ENCODE measurements around the gene FXYD1.

The FXYD1 gene

GRCh38 chr19:35112995-35113688, 25.5 kb upstream of the FXYD1 start:
- ATAC-seq: no peak

DNA sequence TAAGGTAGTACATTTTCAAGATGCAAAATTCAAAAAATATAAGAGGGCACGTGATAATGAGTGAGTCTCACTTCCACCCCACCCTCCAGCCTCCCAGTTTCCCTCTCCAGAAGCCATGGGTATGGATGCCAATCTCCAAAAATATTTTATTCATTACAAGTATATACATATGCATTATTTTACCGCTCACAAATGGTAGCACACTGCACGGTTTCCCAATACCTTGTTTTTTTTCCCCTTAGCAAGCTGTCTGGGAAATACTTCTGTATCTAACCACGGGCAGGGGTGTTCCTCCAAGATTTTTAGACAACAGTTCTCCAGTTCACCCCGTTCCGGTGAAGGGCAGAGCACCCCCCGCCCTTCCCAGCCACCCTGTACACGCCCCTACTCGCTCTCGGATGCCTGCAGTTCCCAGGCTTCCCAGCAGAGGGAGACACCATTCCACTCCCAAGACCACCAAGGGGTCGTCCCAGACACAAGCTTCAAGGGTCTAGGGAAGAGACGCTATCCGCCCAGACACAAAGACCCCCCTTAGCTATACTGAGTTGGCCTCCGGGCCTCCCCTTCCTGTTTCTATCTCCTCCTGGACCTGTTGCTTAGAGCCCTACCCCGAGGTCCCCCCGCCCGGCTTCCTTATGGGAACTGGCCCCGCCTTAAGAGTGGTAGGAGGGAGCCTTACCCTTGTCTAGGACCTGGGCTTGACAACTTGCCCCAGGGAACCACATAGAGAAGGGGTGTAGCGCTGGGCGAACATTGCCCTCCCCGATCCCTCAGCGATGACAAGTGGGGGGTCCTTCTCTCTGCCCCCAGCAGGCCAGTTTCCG, 24.1 kb upstream of the FXYD1 start:
- ATAC-seq: peak; percentile 89

More at GRCh38 chr19:35112995-35113688, 25.5 kb upstream of the FXYD1 start:
- no peak for TF ChIP-seq ZNF70 (CRISPR knock-in tag; IDR thresholded peaks at IDR 0.05)
- TF ChIP-seq ZFP30 (CRISPR knock-in tag; IDR thresholded peaks at IDR 0.05): no peak
- no peak for TF ChIP-seq POU6F1 (CRISPR knock-in tag; IDR thresholded peaks at IDR 0.05; ENCODE audit: borderline replicate concordance, low read depth)
- no peak for TF ChIP-seq ISL1 (CRISPR knock-in tag; IDR thresholded peaks at IDR 0.05)
- TF ChIP-seq PPARA (CRISPR knock-in tag; IDR thresholded peaks at IDR 0.05; ENCODE audit: borderline replicate concordance): no peak
- no peak for TF ChIP-seq TOX (CRISPR knock-in tag; IDR thresholded peaks at IDR 0.05; ENCODE audit: borderline replicate concordance)
- no peak for TF ChIP-seq SNAI2 (CRISPR knock-in tag; IDR thresholded peaks at IDR 0.05)
- no peak for TF ChIP-seq ZNF565 (CRISPR knock-in tag; conservative IDR thresholded peaks at IDR 0.05; ENCODE audit: low read depth)
- TF ChIP-seq, protein P1, sequence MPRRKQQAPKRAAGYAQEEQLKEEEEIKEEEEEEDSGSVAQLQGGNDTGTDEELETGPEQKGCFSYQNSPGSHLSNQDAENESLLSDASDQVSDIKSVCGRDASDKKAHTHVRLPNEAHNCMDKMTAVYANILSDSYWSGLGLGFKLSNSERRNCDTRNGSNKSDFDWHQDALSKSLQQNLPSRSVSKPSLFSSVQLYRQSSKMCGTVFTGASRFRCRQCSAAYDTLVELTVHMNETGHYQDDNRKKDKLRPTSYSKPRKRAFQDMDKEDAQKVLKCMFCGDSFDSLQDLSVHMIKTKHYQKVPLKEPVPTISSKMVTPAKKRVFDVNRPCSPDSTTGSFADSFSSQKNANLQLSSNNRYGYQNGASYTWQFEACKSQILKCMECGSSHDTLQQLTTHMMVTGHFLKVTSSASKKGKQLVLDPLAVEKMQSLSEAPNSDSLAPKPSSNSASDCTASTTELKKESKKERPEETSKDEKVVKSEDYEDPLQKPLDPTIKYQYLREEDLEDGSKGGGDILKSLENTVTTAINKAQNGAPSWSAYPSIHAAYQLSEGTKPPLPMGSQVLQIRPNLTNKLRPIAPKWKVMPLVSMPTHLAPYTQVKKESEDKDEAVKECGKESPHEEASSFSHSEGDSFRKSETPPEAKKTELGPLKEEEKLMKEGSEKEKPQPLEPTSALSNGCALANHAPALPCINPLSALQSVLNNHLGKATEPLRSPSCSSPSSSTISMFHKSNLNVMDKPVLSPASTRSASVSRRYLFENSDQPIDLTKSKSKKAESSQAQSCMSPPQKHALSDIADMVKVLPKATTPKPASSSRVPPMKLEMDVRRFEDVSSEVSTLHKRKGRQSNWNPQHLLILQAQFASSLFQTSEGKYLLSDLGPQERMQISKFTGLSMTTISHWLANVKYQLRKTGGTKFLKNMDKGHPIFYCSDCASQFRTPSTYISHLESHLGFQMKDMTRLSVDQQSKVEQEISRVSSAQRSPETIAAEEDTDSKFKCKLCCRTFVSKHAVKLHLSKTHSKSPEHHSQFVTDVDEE (CRISPR knock-in tag; IDR thresholded peaks at IDR 0.05): no peak
- no peak for TF ChIP-seq CSRNP3 (CRISPR knock-in tag; IDR thresholded peaks at IDR 0.05)
- no peak for TF ChIP-seq TCF4 (CRISPR knock-in tag; IDR thresholded peaks at IDR 0.05; ENCODE audit: borderline replicate concordance)
- TF ChIP-seq GLIS3 (CRISPR knock-in tag; IDR thresholded peaks at IDR 0.05): no peak
- no peak for TF ChIP-seq BACH2 (CRISPR knock-in tag; IDR thresholded peaks at IDR 0.05; ENCODE audit: borderline replicate concordance)

GRCh38 chr19:35115177-35115951, 23.3 kb upstream of the FXYD1 start, which contains the start of gene FXYD3:
Gene FXYD3 (plus strand): TSS chr19:35115823. CDS start chr19:35119377, 3,554 bp downstream.
- no peak for ATAC-seq

More for the DNA sequence above, 24.1 kb upstream of the FXYD1 start:
- TF ChIP-seq PPARA (CRISPR knock-in tag; IDR thresholded peaks at IDR 0.05; ENCODE audit: borderline replicate concordance): no peak
- TF ChIP-seq ISL1 (CRISPR knock-in tag; IDR thresholded peaks at IDR 0.05): no peak
- TF ChIP-seq SNAI2 (CRISPR knock-in tag; IDR thresholded peaks at IDR 0.05): no peak
- TF ChIP-seq TCF4 (CRISPR knock-in tag; IDR thresholded peaks at IDR 0.05; ENCODE audit: borderline replicate concordance): no peak
- no peak for TF ChIP-seq ZC3H10 (CRISPR knock-in tag; IDR thresholded peaks at IDR 0.05)

More at GRCh38 chr19:35115177-35115951, 23.3 kb upstream of the FXYD1 start, which contains the start of gene FXYD3:
- TF ChIP-seq SNAI2 (CRISPR knock-in tag; IDR thresholded peaks at IDR 0.05) (no peak), ZFP3 (CRISPR knock-in tag; IDR thresholded peaks at IDR 0.05) (no peak), ARNTL (CRISPR knock-in tag; IDR thresholded peaks at IDR 0.05; ENCODE audit: borderline replicate concordance, low read depth) (no peak), BACH2 (CRISPR knock-in tag; IDR thresholded peaks at IDR 0.05; ENCODE audit: borderline replicate concordance) (no peak)
- TF ChIP-seq, protein P1 (CRISPR knock-in tag; IDR thresholded peaks at IDR 0.05): no peak

Data from SK-N-SH treated with all-trans-retinoic acid at 6 μM for 48 hours (cell line).